NCI-H345 treated with DMSO at 0.1 percent for 48 hours (cell line): ENCODE measurements around the gene ZCWPW1.
"Not testable (repeated sequence)": the region's sequence is repeated elsewhere in the genome, so short reads cannot be mapped to it uniquely, and the experiment has no call there.

Source experiments
- DNase-seq: peaks from one replicate; lab custom pipeline; 2025; ENCODE audit not compliant: unreplicated experiment; lab: John Stamatoyannopoulos, UW

The ZCWPW1 gene

DNA sequence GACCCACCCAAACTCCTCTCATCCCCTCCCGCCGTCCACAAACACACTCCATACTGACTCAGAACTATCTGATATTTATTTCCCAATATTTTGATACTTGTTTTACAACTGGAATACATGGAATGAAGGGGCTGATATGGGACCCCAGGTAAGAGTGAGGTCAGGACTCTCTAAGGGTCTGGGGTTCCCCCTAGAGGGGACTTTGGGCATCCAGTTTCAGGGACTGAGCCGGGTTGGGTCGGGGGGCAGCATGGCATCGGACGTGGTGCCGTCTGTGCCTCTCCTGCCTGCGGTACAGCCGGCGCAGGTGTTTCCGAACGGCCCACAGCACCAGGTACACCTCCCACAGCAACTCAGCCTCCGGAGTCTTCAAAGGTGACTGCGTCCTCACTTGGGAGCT lies 28.1 kb upstream of the ZCWPW1 start:
- DNase-seq, result no peak

DNA sequence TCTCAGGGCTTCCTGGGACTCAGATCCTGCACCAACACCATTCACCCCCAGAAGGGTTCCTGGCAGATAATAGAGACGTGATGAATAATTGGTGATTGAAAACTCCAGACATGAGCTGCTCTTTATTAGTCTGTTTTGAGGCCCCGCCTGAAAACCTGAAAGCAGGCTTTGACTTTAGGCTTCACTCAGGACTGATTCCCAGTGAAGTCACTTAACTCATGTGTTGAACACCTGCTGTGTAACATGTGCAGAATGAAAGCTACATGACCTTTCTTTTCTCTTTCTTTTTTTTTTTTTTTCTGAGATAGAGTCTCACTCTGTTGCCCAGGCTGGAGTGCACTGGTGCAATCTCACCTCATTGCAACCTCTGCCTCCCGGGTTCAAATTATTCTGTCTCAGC lies 26.7 kb upstream of the ZCWPW1 start:
- no peak for DNase-seq

DNA sequence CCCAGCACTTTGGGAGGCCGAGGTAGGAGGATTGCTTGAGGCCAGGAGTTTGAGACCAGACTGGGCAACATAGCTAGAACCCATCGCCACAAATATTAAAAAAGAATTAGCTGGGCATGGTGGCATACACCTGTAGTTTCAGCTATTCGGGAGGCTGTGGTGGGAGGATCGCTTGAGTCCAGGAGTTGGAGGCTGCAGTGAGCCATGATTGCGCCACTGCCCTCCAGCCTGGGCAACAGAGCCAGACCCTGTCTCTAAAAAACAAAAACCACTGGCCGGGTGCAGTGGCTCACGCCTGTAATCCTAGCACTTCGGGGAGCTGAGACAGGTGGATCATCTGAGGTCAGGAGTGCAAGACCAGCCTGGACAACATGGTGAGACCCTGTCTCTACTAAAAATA lies 25.4 kb upstream of the ZCWPW1 start:
- not testable (repeated sequence) for DNase-seq

DNA sequence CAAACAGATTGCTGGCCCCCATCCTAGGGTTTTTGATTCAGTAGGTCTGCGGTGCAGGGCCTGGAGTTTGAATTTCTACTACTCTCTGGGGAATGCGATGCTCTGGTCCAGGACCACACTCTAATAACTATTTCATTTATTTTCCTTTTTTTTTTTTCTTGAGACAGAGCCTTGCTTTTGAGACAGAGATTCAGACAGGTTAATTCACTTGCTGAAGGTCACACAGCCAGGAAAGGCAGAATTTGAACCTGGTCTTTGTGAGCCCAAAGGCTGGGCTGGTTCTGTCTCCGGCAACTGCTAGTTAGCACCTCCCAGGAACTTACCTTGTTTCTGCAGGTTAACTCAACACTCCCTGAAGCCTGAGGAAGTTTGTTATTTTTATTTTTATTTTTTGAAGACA lies 24.0 kb upstream of the ZCWPW1 start:
- no peak for DNase-seq

DNA sequence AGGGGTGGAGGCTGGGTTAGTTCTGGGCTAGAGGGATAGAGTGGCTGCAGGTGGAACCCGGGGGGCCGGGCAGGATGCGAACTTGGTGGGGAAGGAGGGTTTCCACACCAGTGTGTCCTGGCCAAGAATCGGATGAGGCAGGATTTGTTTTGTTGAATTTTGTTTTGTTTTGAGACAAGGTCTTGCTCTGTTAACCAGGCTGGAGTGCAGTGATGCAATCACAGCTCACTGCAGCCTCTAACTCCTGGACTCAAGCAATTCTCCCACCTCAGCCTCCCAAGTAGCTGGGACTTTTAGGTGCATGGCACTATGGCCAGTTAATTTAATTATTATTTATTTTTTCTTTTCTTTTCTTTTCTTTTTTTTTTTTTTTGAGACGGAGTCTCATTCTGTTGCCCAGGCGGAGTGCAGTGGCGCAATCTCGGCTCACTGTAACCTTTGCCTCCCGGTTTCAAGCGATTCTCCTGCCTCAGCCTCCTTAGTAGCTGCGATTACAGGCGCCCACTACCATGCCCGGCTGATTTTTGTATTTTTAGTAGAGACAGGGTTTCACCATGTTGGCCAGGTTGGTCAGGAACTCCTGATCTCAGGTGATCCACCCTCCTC lies 20.8 kb upstream of the ZCWPW1 start:
- DNase-seq, result no peak

DNA sequence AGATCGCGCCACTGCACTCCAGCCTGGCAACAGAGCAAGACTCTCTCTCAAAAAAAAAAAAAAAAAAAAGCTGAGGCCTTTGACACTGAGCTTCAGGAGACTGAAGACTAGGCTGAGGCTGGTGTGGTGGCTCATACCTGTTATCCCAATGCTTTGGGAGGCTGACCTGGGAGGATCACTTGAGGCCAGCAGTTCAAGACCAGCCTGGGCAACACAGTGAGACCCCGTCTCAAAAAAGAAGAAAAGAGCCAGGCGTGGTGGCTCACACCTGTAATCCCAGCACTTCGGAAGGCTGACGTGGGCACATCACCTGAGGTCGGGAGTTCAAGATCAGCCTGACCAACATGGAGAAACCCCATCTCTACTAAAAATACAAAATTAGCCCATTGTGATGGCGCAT lies 18.9 kb upstream of the ZCWPW1 start:
- DNase-seq, result not testable (repeated sequence)

DNA sequence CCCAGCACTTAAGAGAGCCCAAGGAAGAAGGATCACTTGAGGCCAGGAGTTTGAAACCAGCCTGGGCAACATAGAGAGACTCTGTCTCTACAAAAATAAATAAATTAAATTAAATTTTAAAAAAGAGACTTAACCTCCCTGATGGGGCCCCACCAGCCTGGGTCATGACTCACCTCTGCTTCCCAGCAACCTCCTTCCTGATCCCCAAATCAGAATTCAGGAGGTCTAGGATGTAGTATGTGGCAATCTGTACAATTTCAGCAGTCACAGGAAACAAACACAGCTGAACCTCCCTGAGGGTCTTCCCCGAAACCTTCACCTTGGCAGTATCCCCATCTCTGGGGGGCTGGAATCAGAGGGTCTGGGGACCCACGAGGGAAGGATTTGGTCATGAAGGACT lies 17.5 kb upstream of the ZCWPW1 start:
- DNase-seq, result no peak

DNA sequence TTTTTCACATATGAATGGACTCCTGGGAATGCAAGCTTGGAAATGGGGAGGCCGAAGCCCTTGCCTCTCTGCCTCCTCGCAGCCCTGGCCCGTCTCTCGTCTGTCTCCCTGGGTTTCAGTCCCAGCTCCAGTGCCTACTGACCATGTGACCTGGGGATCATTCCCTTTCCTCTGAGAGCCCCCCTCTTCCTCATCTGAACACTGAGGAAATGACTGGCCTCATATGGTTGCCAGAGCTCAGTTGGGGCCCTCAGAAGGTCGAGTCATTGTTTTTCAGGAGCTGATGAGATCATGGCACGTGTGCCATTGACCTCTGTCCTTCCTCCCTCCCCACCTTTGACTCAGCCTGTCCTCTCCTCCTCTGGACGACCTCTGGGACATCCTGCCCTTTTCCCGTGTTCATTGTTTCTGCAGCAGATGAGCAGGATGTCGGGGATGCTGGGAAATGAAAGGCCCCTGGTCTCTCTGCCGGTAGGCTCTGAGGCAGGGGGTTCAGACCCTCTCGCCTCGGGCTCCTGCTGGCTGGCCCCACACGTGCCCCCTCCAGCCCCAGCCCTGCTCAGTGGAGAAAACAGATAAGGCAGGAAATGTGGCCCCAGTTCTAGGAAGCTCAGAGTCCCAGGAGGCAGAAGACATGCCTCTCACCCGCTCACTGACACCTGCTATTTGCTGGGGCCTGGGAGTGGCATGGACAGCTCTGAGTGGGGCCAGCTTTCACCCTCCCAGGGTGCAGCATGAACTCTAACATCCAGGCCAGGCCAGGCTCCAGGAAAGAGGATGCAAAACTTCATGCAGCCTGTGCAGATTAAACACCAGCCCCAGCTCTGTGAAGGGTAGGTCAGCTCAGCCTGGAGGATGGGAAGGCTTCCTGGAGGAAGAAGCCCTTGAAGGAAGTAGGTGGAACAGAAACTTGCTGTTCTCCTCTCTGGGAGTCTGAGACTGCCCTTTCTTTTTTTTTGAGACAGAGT lies 16.1 kb upstream of the ZCWPW1 start:
- DNase-seq, result no peak

DNA sequence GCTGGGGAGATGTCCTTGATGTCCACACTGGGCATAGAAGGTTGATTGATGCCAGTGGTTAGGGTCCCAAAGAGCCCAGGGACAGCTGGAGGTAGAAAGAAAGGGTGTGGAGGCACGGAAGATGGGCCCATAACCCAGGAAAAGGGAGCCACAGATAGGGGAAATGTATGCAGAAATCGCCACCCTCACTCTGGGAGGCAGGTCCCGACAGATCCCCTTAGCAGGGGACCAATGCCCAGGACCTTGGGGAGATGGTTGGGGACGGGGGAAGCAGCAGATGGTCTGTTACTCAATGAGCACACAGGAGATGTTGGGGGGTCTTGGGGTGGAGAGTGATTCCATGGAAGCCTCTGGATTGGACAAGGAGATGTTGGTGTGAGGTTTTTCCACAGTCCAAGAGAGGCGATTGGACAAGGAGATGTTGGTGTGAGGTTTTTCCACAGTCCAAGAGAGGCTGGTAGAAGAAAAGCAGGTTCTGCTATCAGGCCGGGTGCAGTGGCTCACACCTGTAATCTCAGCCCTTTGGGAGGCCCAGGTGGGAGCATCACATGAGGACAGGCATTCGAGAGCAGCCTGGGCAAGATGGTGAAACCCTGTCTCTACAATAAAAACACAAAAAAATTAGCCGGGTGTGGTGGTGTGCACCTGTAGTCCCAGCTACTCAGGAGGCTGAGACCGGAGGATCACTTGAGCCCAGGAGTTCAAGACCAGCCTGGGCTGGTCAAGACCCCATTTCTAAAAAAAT lies 14.8 kb upstream of the ZCWPW1 start:
- DNase-seq, result no peak

DNA sequence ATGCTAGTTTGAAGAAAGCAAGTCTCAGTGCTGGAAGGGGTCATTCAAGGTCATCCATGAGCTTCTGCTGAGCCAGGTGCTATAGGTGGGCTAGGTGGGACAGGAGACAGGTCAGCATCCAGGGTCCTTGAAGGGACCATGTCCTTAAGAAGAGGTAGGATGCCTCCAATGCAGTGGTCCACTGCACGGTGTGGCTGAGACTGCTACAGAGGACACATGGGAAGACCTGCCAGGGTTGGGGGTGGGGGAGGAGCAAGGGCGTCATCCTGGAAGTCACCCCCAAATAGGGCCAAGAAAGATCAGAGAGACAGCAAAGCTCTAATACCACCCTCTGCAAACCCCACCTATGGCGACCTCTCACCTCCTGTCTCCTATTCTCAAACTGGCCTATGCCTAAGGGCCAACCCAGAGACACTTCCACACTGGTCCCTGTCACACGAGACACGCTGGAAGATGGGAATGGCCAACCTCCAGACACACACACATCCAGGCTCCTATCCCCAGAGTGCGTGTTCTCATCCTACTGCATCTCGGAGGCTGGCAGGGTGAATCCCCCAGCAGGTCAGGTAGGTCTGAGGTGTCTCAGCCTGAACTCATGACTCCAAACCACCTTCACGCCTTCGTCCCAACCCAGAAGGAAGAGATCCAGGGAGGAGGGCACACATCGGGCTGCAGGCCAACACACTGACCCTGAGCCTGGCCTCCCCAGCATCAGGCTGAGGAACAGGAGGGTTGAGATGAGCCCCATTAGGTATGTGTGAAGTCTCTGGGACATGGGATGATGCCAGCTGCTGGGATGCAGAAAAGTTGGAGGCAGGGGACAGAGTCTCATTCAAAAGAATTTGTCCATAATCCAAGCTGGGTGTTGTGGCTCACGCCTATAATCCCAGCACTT lies 13.4 kb upstream of the ZCWPW1 start:
- DNase-seq, result no peak

DNA sequence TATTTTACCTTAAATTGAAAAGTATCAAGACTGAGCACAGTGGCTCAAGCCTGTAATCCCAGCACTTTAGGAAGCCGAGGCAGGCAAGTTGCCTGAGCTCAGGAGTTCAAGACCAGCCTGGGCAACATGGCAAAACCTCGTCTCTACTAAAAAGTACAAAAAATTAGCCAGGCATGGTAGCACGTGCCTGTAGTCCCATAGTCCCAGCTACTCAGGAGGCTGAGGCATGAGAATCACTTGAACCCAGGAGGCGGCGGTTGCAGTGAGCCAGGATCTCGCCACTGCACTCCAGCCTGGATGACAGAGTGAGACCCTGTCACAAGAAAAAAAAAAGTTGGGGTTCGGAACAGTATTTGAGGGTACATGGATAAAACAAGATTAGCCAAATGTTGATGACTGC lies 10.7 kb upstream of the ZCWPW1 start:
- DNase-seq, result not testable (repeated sequence)

DNA sequence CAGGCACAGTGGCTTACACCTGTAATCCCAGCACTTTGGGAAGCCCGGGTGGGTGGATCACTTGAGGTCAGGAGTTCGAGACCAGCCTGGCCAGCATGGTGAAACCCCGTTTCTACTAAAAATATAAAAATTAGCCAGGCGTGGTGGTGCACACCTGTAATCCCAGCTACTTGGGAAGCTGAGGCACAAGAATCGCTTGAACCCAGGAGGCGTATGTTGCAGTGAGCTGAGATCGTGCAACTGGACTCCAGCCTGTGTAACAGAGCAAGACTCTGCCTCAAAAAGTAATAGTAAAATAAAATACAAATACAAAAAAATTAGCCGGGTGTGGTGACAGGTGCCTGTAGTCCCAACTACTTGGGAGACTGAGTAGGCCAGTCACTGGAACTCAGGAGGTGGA lies 10.2 kb upstream of the ZCWPW1 start:
- DNase-seq, result not testable (repeated sequence)

DNA sequence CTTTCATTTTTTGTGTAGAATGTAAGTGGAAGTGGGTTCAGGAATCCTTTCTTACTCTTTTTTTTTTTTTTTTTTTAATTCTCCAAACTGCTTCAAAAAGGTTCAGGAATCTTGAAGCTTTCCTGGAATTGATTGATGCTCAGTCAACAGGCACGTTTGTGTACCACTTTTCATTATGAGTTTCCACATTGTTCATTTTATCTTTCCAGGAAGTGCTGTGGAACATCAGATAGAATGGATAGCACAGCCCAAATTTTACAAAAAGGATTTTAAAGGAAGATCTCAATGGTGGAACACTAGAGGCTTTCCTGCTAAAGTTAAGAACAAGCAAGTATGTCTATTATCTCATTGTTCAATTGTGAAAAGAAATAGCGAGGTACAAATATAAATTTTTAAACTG lies 9.7 kb upstream of the ZCWPW1 start:
- no peak for DNase-seq

DNA sequence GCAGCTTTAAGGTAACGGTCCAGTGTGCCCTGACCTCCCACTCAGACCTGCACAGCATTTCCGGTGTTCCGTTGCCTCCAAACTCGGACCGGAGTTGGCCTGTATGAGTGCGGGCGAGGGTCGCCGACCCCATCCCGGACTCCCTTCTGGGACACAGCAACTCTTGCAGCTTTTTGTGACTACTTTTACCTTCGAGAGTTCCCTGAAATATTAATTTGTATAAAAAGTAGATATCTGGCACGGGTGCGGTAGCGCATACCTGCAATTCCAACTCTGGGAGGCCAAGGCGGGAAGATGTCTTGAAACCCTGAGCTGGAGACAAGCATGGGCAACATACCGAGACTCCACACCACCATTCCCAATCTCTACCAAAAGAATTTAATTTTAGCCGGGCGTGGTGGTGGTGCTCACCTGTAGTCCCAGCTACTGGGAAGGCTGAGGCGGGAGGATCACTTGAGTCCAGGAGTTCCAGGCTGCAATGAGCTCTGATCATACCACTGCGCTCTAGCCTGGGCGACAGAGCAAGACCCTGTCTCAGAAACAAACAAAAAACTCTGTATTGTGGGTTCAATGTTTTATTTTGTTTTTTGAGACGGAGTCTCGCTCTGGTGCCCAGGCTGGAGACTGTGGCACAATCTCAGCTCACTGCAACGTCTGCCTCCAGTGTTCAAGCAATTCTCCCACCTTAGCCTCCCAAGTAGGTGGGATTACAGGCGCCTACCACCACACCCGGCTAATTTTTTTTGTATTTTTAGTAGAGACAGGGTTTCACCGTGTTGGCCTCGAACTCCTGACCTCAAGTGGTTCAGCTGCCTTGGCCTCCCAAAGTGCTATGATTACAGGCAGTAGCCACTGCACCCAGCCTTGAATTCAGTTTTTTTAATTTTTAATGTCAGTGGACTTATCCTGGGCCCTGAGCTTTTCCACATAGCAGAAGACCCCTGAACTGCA lies 8.9 kb upstream of the ZCWPW1 start:
- no peak for DNase-seq

DNA sequence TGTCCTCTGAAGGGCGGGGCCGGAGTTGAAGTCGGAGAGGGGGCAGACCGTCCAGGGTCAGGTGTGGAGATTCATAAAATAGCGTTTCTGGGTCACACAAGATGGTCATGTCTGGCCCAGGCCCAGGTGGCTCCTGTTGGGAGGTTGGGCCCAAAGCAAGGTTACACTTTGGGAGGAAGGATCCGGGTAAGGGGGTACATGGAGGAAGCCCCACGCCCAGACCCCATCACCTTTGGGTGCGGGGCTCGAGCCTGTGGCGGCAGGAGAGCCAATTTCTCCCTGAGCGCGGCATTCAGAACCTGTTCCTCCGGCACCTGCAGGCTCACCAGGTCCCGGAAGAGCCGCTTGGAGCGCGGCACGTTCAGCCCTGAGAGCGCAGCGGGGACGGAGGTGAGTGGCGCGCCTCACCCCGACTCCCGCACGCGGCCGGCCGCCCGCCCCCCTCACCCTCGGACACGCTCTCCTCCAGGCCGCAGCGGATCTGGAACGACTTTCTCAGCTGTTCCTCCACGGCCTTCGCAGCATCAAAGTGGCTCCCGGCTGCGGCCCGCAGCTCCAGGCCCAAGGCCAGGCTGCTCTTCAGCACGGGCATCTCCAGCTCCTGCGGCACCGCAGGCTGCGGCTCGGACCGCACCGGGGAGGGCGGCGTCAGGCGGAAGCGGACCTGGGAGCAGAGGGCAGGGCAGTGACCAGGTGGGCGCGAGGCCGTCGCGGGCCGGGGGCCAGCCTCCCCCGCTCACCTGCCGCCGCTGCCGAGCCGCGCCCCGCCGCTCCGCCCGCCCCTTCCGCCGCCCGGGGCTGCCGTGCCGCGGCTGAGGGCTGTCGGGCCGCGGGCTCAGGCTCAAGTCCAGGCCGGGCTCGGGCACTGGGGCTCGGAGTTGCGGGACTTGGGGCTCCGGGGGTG lies 7.2 kb upstream of the ZCWPW1 start:
- DNase-seq, result no peak

DNA sequence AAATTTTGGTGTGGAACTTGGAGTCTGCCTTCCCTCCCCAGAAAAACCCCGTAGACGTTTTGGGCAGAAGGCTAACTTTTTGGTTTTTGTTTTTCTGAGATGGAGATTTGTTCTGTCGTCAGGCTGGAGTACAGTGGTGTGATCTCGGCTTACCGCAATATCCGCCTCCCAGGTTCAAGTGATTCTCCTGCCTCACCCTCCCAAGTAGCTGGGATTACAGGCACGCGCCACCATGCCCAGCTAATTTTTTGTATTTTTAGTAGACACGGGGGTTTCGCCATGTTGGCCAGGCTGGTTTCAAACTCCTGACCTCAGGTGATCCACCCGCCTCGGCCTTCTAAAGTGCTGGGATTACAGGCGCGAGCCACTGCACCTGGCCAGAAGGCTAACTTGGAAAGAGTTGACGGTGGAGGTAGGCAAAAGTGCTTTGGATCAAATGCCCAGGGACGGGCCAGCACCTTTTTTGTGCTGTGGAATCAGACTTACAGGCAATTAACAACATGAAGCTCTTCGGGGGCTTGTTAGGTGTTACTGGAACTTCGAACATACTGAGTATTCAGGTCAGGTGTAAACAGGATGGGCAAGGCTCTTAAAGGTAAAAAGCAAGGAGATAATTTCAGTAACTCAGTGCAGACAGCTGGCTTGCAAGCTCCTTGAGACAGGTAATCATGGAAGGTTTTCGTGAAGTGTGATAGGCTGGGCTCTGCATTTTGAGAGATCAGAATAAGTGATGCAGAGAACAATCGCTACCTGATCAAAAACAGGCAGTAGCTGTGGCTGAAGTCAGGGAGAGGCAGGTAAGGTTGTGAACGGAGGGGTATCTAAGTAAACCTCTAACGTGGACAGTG lies 6.0 kb upstream of the ZCWPW1 start:
- DNase-seq, result no peak

DNA sequence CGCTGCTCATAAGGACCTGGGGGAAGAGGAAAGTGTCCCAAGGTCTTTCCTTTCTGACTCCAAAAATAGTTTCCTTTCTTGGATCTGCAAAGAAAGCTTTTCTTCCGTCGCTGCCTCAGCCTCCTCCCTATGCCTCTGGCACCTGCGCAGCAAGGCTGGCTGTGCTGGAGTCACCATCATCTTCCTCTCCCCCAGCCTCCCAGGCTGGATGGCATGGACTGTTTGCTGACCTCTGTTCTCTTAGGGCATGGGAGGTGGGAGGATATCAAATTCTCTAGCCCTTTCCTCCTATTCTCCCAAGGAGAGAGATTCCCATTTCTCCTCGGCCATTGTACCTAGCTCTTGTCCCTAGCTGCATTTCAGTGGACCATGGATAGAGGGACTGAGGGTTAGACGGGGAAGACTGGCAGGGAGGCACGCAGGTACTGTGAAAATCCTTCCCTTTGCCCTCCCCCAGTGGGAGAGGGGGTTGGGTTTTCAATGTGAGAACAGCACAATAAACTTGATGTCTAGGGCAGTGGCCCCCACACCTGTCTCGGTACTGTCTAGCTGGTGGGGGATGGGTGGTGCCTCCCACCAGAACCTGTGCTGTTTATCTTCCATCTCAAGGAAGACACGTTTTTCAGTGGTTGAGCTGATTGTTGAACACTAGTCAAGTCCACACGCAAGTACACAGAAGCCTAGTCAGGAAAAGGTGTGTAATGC lies 5.2 kb upstream of the ZCWPW1 start:
- no peak for DNase-seq
